Kidney epithelial cell (primary cell): Measurements from ENCODE around the gene CMSS1. TPM values are rescaled to one million over a fixed set of nuclear protein-coding genes. Genes with fewer than 3 reads are reported as not detected.

Experiments
- DNase-seq: peaks from one replicate; pipeline ENCODE4 v3.0.0-alpha.2; 2010; ENCODE audit warnings: low read depth
- H3K27me3 ChIP-seq: 2 replicates; pipeline ENCODE4 v1.6.0; 2011; ENCODE audit warnings: low read length; ENCODE audit not compliant: control insufficient read depth, insufficient read depth
- H3K36me3 ChIP-seq: 2 replicates; pipeline ENCODE4 v1.5.1; 2011; ENCODE audit warnings: low read length; ENCODE audit not compliant: control insufficient read depth, insufficient read depth
- H3K4me3 ChIP-seq: 2 replicates; pipeline ENCODE4 v1.5.1; 2011; ENCODE audit warnings: low read depth, mild to moderate bottlenecking, control low read depth, low read length
- total RNA-seq: library from RNA; depleted of rRNA; stranded (reverse); fragments of >200 nt; gene quantifications from 2 replicates; pipeline ENCODE4 v1.2.3, GENCODE V29; 2015
- TF ChIP-seq, protein P1 (sequence below): IDR thresholded peaks from 2 replicates; pipeline ENCODE4 v1.5.1; 2011; ENCODE audit warnings: mild to moderate bottlenecking, moderate library complexity, low read length, control low read depth, inconsistent platforms; ENCODE audit not compliant: insufficient read depth, poor library complexity, severe bottlenecking

Gene CMSS1
- total RNA-seq, 1 donor from 2014 or later: 36.9 TPM

DNA sequence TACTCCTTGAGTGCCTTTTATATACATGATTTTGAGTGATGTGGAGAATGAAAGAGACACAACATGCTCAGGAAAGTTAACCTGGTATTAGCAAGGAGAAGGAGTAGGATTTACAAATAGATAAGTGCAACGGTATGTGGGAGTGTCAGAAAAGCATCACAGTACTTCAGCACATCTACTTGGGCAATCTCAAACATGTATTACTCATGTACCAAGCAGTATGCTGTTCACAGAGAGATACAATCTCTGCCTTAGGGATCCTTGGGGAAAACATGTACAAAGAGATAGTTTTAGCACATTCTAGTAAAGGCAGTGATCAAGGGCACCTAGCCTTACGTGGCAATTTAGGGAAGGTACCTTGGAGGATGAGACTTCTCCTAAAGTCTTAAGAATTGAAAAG, 150.1 kb downstream of the CMSS1 start:
- Histone ChIP-seq H3K4me3 (no peak overlapping the region), H3K36me3 (no peaks in the 10 kb centered on the region), H3K27me3 (no peaks in the 10 kb centered on the region)
- DNase-seq: no peak
- TF ChIP-seq, protein P1, sequence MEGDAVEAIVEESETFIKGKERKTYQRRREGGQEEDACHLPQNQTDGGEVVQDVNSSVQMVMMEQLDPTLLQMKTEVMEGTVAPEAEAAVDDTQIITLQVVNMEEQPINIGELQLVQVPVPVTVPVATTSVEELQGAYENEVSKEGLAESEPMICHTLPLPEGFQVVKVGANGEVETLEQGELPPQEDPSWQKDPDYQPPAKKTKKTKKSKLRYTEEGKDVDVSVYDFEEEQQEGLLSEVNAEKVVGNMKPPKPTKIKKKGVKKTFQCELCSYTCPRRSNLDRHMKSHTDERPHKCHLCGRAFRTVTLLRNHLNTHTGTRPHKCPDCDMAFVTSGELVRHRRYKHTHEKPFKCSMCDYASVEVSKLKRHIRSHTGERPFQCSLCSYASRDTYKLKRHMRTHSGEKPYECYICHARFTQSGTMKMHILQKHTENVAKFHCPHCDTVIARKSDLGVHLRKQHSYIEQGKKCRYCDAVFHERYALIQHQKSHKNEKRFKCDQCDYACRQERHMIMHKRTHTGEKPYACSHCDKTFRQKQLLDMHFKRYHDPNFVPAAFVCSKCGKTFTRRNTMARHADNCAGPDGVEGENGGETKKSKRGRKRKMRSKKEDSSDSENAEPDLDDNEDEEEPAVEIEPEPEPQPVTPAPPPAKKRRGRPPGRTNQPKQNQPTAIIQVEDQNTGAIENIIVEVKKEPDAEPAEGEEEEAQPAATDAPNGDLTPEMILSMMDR: no peak

DNA sequence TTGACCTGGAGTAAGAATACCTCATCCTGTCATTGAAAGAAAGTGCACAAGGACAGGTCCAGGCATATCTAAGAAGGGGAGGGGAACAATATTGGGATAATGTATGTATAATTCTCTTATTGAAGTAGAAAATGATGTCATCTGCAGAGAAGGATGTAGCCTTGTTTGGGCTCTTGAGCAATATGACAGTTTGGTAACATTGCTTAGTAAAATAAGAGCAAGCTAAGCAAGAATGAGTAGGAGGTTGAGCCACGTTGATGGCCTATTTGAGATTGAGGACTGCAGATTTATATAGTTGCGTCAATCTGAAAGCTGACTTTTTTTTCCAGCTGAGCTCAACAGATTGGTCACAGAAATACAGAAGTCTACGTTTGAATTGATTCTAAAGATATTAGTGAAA, 151.5 kb downstream of the CMSS1 start:
- H3K36me3 ChIP-seq: no peaks in the 10 kb centered on the region
- H3K27me3 ChIP-seq: no peaks in the 10 kb centered on the region
- H3K4me3 ChIP-seq: no peak overlapping the region
- TF ChIP-seq, protein P1: no peak
- no peak for DNase-seq

DNA sequence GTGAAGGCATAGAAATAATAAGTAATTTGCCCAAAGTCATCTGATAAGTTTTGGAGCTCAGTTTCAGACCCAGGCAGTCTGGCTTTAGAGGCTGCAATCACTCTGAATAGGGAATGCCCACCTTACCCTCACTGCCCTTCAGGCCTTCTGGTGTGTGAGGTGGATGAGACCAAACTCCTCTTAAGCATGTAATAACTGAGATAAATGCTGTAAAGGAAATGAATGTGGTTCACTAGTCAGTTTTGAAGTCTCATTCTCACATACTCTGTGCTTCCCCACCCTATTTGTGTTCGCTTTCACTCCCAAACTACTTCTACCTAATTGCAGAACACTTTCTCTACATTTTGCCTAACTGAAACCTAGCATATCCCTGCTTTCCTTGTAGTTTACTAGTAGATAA, 152.5 kb downstream of the CMSS1 start:
- TF ChIP-seq, protein P1: no peak
- Histone ChIP-seq H3K4me3 (no peak overlapping the region), H3K27me3 (no peaks in the 10 kb centered on the region), H3K36me3 (no peaks in the 10 kb centered on the region)
- DNase-seq: no peak

DNA sequence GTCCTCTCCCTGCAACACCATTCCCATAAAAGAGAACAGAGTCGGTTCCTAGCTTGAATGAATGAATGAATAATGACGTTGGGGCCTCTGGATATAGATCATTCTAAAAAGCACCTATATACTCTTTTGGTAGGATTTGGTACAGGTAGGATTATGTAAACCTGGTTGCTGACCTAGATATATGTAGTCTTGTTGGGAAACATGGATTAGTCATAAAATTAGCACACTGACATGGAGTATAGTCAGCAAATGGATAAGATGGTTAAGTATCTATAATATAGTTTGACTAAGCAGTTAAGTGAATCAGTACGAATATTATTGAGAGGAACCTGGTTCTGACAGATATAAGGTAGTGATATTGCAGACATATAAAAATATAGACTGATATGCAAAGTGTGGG, 154.1 kb downstream of the CMSS1 start:
- H3K4me3 ChIP-seq: no peak overlapping the region
- TF ChIP-seq, protein P1: no peak
- no peaks in the 10 kb centered on the region for H3K27me3 ChIP-seq
- H3K36me3 ChIP-seq: no peaks in the 10 kb centered on the region
- no peak for DNase-seq

DNA sequence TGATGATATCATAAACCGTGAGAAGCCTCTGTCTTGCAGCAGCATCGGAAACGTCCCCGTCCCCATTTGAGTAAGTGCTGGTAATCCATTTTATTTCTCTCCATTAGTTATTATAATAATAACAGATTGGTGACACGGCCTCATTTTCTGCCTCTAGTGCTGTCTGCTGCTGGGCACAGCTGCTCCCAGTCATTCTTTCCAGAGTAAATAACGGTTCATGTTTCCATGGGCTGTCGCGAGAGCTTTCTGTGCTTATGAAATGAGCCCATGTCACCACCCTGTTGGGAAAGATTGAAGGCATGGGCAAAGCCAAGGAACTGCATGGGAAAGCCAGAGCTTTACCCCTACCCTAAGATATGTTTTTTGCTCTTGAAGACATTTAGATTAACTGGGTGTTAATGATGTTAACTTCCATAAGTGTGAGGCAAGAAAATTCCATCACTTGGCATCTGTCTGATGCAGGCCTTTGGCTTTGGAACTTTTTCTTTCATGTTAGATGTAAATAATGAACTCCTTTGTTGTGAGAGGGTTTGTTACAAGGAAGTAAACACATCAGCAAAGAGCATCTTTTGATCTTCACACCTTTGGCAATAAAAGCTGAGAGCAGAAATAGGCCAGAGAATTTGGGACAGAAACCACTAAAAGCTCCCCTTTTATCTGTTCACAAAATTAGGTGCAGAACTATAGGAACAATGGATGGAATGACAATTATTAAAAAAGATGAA, 154.9 kb downstream of the CMSS1 start:
- no peaks in the 10 kb centered on the region for H3K27me3 ChIP-seq
- TF ChIP-seq, protein P1: no peak
- H3K4me3 ChIP-seq: no peak overlapping the region
- DNase-seq: no peak
- no peaks in the 10 kb centered on the region for H3K36me3 ChIP-seq

DNA sequence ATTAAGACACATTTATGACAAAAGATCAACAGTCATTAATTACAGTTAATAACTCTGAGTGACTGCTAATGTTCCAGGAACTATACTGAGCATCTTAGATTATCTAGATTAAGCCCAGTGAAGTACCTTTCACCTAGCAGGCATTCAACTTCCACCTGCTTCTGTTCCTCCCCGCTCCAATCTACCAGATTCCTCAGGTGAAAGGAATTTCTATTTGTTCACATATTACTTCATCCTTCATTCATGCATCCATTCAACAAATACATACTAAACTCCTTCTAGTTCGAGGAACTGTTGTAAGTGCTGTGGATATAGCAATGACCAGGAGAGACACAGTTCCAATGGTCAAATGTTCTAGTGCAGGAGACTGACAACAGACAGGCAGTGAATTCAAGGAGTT, 157.3 kb downstream of the CMSS1 start:
- Histone ChIP-seq H3K27me3 (no peaks in the 10 kb centered on the region), H3K4me3 (no peak overlapping the region), H3K36me3 (no peaks in the 10 kb centered on the region)
- TF ChIP-seq, protein P1: no peak
- DNase-seq: no peak
